Measurements from ENCODE around the gene TRAIP. TPM values are rescaled to one million over a fixed set of nuclear protein-coding genes. Genes with fewer than 3 reads are reported as not detected.
A peak's percentile ranks its signal among the peaks of the same experiment; 100 is the strongest.

TRAIP gene
- total and polyA plus RNA-seq, 8 donors: 0.79 to 2.5 (median 1.1) TPM

GRCh38 chr3:49876567-49876966 is 20.2 kb upstream of the TRAIP start:
- FAIRE-seq (no peak), DNase-seq (no peak), ATAC-seq (no peak)
- Histone ChIP-seq H3K36me3 (no peaks in the 10 kb centered on the region), H3K27ac (no peak overlapping the region), H3K9me3 (no peaks in the 10 kb centered on the region), H3K27me3 (no peaks in the 10 kb centered on the region), H3K4me1 (no peaks in the 10 kb centered on the region), H3K4me3 (no peak overlapping the region)
- intact Hi-C loops (cut with DNase I): no loop called here
- TF ChIP-seq CTCF (IDR thresholded peaks at IDR 0.05): no peak
- 54 to 69% methylated on average over 5 of the region's 5 CpGs for WGBS, 2 donors

GRCh38 chr3:49873623-49874022 is 17.3 kb upstream of the TRAIP start:
- H3K9me3 ChIP-seq: no peaks in the 10 kb centered on the region
- H3K4me1 ChIP-seq: peaks cover 0 to 4% (median 0%) of the 10 kb centered on the region in 3 donors
- no peak for DNase-seq
- H3K27ac ChIP-seq: no peak overlapping the region
- no peak for FAIRE-seq
- H3K27me3 ChIP-seq: no peaks in the 10 kb centered on the region
- intact Hi-C loops (cut with DNase I): no loop called here
- no peak for TF ChIP-seq CTCF (IDR thresholded peaks at IDR 0.05)
- ATAC-seq: peak in 1 of 4 donors; percentile 19
- 80% methylated on average over 8 of the region's 8 CpGs for WGBS, 2 donors
- no peak overlapping the region for H3K4me3 ChIP-seq
- H3K36me3 ChIP-seq: no peaks in the 10 kb centered on the region

DNA sequence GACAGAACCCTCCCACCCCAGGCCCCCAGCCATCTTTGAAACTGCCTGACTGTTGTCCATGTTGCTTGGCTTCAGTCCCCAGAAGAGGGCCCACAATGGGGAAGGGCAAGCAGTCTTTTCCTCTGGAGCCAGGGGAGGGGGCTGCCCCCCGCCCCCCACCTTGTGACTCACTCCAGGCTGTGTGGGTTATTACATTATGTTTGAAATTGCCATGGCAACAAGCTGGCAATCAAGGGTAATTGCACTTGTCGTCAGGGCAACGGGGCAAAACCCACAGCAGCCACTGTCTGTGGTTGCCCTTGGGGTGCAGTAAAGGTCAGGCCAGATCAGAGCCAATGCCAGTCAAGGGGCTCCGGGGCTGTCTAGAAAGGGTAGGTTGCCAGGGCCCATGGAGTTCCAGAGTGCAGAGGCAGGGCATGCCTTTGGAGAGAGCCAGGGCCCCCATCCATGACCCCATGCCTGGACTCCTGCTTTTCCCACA is 16.5 kb upstream of the TRAIP start:
- intact Hi-C loops (cut with DNase I): no loop called here
- DNase-seq (no peak), ATAC-seq (no peak), FAIRE-seq (no peak)
- no peak for TF ChIP-seq CTCF (IDR thresholded peaks at IDR 0.05)
- Histone ChIP-seq H3K36me3 (no peaks in the 10 kb centered on the region), H3K27me3 (no peaks in the 10 kb centered on the region), H3K4me1 (peaks cover 0 to 4% (median 0%) of the 10 kb centered on the region in 3 donors), H3K4me3 (no peak overlapping the region), H3K9me3 (no peaks in the 10 kb centered on the region), H3K27ac (no peak overlapping the region)
- WGBS, 2 donors: 55 to 59% methylated on average over 4 of the region's 4 CpGs

DNA sequence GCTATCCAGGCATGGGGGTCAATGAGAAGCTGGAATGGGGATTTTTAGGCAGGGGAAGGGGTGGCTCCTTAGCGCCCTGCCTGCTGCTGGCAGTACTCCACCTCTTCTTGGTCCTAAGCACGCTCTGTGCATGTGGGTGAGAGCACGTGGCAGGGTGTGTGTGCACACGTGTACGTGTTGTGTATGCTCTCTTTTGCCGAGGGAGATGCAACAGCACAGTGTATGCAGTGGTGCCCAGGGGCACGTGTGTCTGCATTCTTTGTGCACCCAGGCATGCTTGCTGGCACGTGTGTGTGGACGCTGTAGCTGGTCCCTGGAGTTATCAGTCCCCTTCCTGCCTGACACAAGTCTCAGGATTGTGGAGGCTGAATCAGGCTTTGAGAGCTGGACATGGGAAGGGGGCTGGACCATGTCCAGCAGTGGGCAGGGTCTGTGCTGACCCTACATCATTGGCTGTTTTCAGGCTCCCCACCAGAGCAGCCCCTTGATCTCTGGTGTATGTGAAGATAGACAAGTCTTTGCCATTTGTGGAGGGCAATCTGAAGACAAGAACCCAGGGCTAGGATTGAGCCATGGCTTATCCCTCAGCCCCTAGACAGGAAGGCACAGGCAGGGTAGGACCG is 15.3 kb upstream of the TRAIP start:
- TF ChIP-seq CTCF (IDR thresholded peaks at IDR 0.05): no peak
- ATAC-seq: no peak
- no peak for DNase-seq

DNA sequence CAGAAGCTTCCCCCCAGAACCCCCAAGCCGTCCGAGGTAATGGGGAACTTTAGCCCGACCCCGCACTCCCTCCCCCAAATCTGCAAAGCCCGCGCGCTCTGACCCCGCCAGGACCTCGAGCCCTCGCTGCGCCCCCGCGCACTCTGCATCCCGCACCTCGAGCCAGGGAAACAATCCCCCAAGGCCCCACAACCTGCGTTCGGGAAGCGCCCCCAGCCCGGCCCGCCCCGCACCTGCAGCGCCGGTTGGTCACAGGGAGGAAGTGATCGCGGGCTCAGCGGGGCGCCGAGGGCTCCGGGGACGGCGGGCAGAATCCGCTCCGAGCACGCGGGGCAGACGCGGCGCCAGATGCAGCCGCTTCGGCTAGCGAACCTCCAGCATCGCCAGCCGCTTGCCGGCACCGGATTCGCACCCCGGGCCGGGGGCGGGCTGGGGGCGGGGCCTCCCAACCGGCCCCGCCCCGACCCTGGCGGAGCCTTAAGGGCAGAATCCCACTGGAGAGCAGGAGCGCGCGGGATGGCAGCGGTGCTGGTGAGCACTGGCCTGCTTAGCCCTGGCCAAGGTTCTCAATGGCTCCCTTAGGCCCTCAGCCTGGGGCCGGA is 13.3 kb upstream of the TRAIP start, which contains the start of gene CAMKV:
TSS of gene CAMKV (minus strand) at position 382 of the 602 bp plus-strand sequence. CDS start 7,518 bp downstream, outside the sequence.
- peak; percentile 48 to 65 (median 56) for ATAC-seq
- Histone ChIP-seq H3K27me3 (no peaks in the 10 kb centered on the region), H3K4me3 (peak within 1 kb of the TSS in 2 of 4 donors; percentile 25 to 50), H3K27ac (no peak within 1 kb of the TSS), H3K4me1 (peaks cover 0 to 4% (median 0%) of the 10 kb centered on the region in 3 donors), H3K36me3 (no peaks in the 10 kb centered on the region), H3K9me3 (no peaks in the 10 kb centered on the region)
- DNase-seq: peak in 1 of 6 donors; percentile 70
- 1 to 2% methylated on average over 48 to 59 of the region's 59 CpGs for WGBS, 2 donors
- no peak for TF ChIP-seq CTCF (IDR thresholded peaks at IDR 0.05)
- intact Hi-C loops (cut with DNase I): no loop called here
- FAIRE-seq: no peak

More for the DNA sequence above, 15.3 kb upstream of the TRAIP start:
- no peaks in the 10 kb centered on the region for H3K36me3 ChIP-seq
- peaks cover 0 to 4% (median 0%) of the 10 kb centered on the region in 3 donors for H3K4me1 ChIP-seq
- H3K27me3 ChIP-seq: no peaks in the 10 kb centered on the region
- intact Hi-C loops (cut with DNase I): no loop called here
- H3K4me3 ChIP-seq: no peak overlapping the region
- WGBS, 2 donors: 56 to 65% methylated on average over 10 of the region's 10 CpGs
- no peaks in the 10 kb centered on the region for H3K9me3 ChIP-seq
- H3K27ac ChIP-seq: no peak overlapping the region
- no peak for FAIRE-seq

Data from pancreas (tissue), 10 donors.